NCI-H187 treated with DMSO at 0.1 percent for 48 hours (cell line): ENCODE measurements around the gene CDHR2.
"Not testable (repeated sequence)": the region's sequence is repeated elsewhere in the genome, so short reads cannot be mapped to it uniquely, and the experiment has no call there.

Source experiments
- DNase-seq: peaks from one replicate; lab custom pipeline; 2025; lab: John Stamatoyannopoulos, UW

The CDHR2 gene

GRCh38 chr5:176573564-176574296 is 24.6 kb downstream of the CDHR2 start:
- no peak for DNase-seq

- DNase-seq = no peak
Observed at GRCh38 chr5:176574297-176574591, 25.1 kb downstream of the CDHR2 start.

- DNase-seq = no peak
Observed at GRCh38 chr5:176575066-176575465, 25.9 kb downstream of the CDHR2 start.

- DNase-seq = no peak
Observed at GRCh38 chr5:176575488-176576422, 26.6 kb downstream of the CDHR2 start.

- no peak for DNase-seq
Observed at GRCh38 chr5:176577312-176578176, 28.4 kb downstream of the CDHR2 start.

- DNase-seq = no peak
Observed at GRCh38 chr5:176578391-176578808, 29.3 kb downstream of the CDHR2 start.

GRCh38 chr5:176579323-176579722 is 30.2 kb downstream of the CDHR2 start:
- no peak for DNase-seq

- DNase-seq = no peak
Observed at GRCh38 chr5:176581361-176581760, 32.2 kb downstream of the CDHR2 start.

- no peak for DNase-seq
Observed at GRCh38 chr5:176583076-176583475, 33.9 kb downstream of the CDHR2 start.

GRCh38 chr5:176587398-176587797 is 38.3 kb downstream of the CDHR2 start:
- DNase-seq = no peak

- no peak for DNase-seq
Observed at GRCh38 chr5:176588297-176588696, 39.2 kb downstream of the CDHR2 start.

- no peak for DNase-seq
Observed at GRCh38 chr5:176589039-176589769, 40.1 kb downstream of the CDHR2 start.

GRCh38 chr5:176590035-176590717 is 41.0 kb downstream of the CDHR2 start:
- peak; percentile 66 for DNase-seq

GRCh38 chr5:176591667-176592066 is 42.5 kb downstream of the CDHR2 start:
- DNase-seq = not testable (repeated sequence)

GRCh38 chr5:176592573-176592972 is 43.4 kb downstream of the CDHR2 start:
- DNase-seq = no peak

- DNase-seq = no peak
Observed at GRCh38 chr5:176593273-176593869, 44.2 kb downstream of the CDHR2 start.

GRCh38 chr5:176594554-176594953 is 45.4 kb downstream of the CDHR2 start:
- no peak for DNase-seq

- DNase-seq = no peak
Observed at GRCh38 chr5:176595386-176595943, 46.3 kb downstream of the CDHR2 start.

- DNase-seq = no peak
Observed at GRCh38 chr5:176596069-176596644, 47.0 kb downstream of the CDHR2 start.
